A549 treated with GW870086 at 1 μM for 4 hours (cell line): ENCODE measurements around the gene ETNPPL. TPM values are rescaled to one million over a fixed set of nuclear protein-coding genes. Genes with fewer than 3 reads are reported as not detected.

Source experiments
- total RNA-seq: library from RNA; stranded (reverse); fragments of 200-300 nt; extraction: Qiagen RNA extraction; gene quantifications from 5 replicates; pipeline ENCODE4 v1.2.3, GENCODE V29; 2022; ENCODE audit warnings: low read depth

Gene ETNPPL
- not detected in 5 replicates for total RNA-seq

DNA sequence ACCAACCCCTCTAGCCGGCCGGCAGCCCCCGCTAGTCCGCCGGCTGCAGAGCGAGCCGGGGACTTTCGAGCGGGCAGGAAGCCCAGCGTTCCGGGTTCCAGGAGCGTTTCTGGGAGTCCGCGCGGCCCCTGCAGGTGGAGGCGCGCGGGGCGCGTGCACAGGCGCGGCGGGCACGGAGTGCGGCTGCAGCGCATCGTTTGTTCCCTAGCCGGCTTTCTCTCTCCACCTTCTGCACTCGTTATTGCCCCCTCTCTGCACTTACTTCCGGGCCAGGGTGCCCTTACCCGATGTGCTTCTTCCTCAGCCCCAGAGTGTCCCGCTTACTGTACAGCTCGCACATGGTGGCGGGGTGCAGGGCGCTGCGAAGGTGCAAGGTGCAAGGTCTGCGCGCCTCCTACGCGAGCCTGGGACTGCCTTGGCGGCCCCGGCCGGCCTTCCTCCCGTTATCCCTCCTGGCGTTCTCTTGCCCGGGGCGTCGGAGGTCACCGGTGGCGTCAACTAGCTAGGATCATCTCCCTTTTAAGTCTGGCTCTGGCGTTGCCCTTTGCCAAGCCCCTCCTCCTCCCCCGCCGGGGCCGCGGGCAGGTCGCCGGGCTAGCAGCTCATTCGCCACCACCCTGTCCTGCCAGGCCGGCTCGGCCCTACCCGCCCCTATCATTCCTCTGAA, at the start of gene ETNPPL:
ETNPPL (minus strand) TSS at position 495 of the 667 bp plus-strand sequence; CDS start at position 340, 155 bp downstream.

Other genes with a start within 250 kb of the ETNPPL start
- 896 to 985 TPM (median 955 TPM) in 5 replicates for gene RPL34, start 142.5 kb downstream of the ETNPPL start, total RNA-seq
- 95.1 to 117 TPM (median 96.6 TPM) in 5 replicates for gene OSTC, start 112.5 kb downstream of the ETNPPL start, total RNA-seq